Measurements from ENCODE around the gene REXO4. TPM values are rescaled to one million over a fixed set of nuclear protein-coding genes. Genes with fewer than 3 reads are reported as not detected.
"Not testable (repeated sequence)": the region's sequence is repeated elsewhere in the genome, so short reads cannot be mapped to it uniquely, and the experiment has no call there.

The REXO4 gene
- total RNA-seq, 1 donor from 2014 or later, result 18.7 TPM

- intact Hi-C loops (cut with micrococcal nuclease); ATAC-seq; DNase-seq: not testable (repeated sequence)
These were observed 40.5 kb downstream of the REXO4 start for GRCh38 chr9:133377280-133377679.

- DNase-seq (peak; percentile 99), ATAC-seq (peak; percentile 98)
- intact Hi-C loops (cut with micrococcal nuclease), result no loop called here
These were observed 41.8 kb downstream of the REXO4 start, which contains the start of the genes STKLD1 and SURF4 for GRCh38 chr9:133375724-133376654. STKLD1 (plus strand) TSS chr9:133376366; CDS start chr9:133376474, 108 bp downstream. SURF4 (minus strand) TSS chr9:133376060; CDS start chr9:133375969, 91 bp downstream.

GRCh38 chr9:133375116-133375723 is 42.6 kb downstream of the REXO4 start:
- DNase-seq, result peak; percentile 49
- intact Hi-C loops (cut with micrococcal nuclease), result no loop called here
- ATAC-seq, result no peak

- intact Hi-C loops (cut with micrococcal nuclease), result no loop called here
- no peak for DNase-seq
- no peak for ATAC-seq
These were observed 43.1 kb downstream of the REXO4 start for GRCh38 chr9:133374612-133375115.

GRCh38 chr9:133372144-133372543 is 45.7 kb downstream of the REXO4 start:
- ATAC-seq (no peak), DNase-seq (peak; percentile 48)
- intact Hi-C loops (cut with micrococcal nuclease), result no loop called here

GRCh38 chr9:133371261-133371711 is 46.5 kb downstream of the REXO4 start:
- intact Hi-C loops (cut with micrococcal nuclease), result no loop called here
- ATAC-seq (no peak), DNase-seq (no peak)

GRCh38 chr9:133370685-133371084 is 47.1 kb downstream of the REXO4 start:
- intact Hi-C loops (cut with micrococcal nuclease), result no loop called here
- no peak for ATAC-seq
- DNase-seq, result no peak

- ATAC-seq (no peak), DNase-seq (no peak)
- intact Hi-C loops (cut with micrococcal nuclease), result no loop called here
These were observed 47.9 kb downstream of the REXO4 start for GRCh38 chr9:133369933-133370332.

- intact Hi-C loops (cut with micrococcal nuclease), result no loop called here
- ATAC-seq (no peak), DNase-seq (no peak)
These were observed 48.4 kb downstream of the REXO4 start for GRCh38 chr9:133369422-133369821.

- ATAC-seq, result no peak
These were observed 49.4 kb downstream of the REXO4 start for GRCh38 chr9:133368249-133368881.

GRCh38 chr9:133367778-133368177 is 50.0 kb downstream of the REXO4 start:
- DNase-seq (no peak), ATAC-seq (no peak)
- intact Hi-C loops (cut with micrococcal nuclease), result no loop called here

More at GRCh38 chr9:133368249-133368881, 49.4 kb downstream of the REXO4 start:
- DNase-seq, result no peak
- intact Hi-C loops (cut with micrococcal nuclease), result no loop called here

- ATAC-seq (no peak), DNase-seq (no peak)
- intact Hi-C loops (cut with micrococcal nuclease), result no loop called here
These were observed 50.6 kb downstream of the REXO4 start for GRCh38 chr9:133367221-133367620.

GRCh38 chr9:133366435-133366834 is 51.4 kb downstream of the REXO4 start:
- DNase-seq (no peak), ATAC-seq (no peak)
- intact Hi-C loops (cut with micrococcal nuclease), result no loop called here

GRCh38 chr9:133362359-133363044 is 55.3 kb downstream of the REXO4 start:
- no peak for ATAC-seq

GRCh38 chr9:133361507-133362092 is 56.2 kb downstream of the REXO4 start:
- ATAC-seq (no peak), DNase-seq (no peak)
- intact Hi-C loops (cut with micrococcal nuclease), result no loop called here

More at GRCh38 chr9:133362359-133363044, 55.3 kb downstream of the REXO4 start:
- intact Hi-C loops (cut with micrococcal nuclease), result no loop called here
- no peak for DNase-seq

GRCh38 chr9:133360400-133361393 is 57.1 kb downstream of the REXO4 start:
- ATAC-seq (no peak), DNase-seq (no peak)
- intact Hi-C loops (cut with micrococcal nuclease), result no loop called here

- no peak for ATAC-seq
- DNase-seq, result no peak
- intact Hi-C loops (cut with micrococcal nuclease), result no loop called here
These were observed 58.2 kb downstream of the REXO4 start for GRCh38 chr9:133359399-133360175.
